ENCODE data around the gene FKBP4. TPM values are rescaled to one million over a fixed set of nuclear protein-coding genes. Genes with fewer than 3 reads are reported as not detected.

FKBP4 gene
- total RNA-seq, 2 donors from 2014 or later, result 139 to 253 TPM

GRCh38 chr12:2752676-2753371 lies 41.9 kb upstream of the FKBP4 start:
- Mint-ChIP-seq H3K9me3 (no peaks in the 10 kb centered on the region), H3K4me3 (no peak overlapping the region), H3K4me1 (peaks cover 13% of the 10 kb centered on the region), H3K27me3 (ENCODE audit: insufficient read depth) (peaks cover 59% of the 10 kb centered on the region), H3K36me3 (ENCODE audit: low read depth) (no peaks in the 10 kb centered on the region), H3K27ac (no peak overlapping the region)
- no peaks in the 10 kb centered on the region for H3K4me1 ChIP-seq (ENCODE audit: control insufficient read depth, insufficient read depth, low read length)
- no peak overlapping the region for H3K9ac ChIP-seq (ENCODE audit: extremely low read depth, low read length, poor library complexity, severe bottlenecking)
- 16 to 28% methylated on average over 24 to 58 of the region's 58 CpGs for WGBS, 2 experiments (ENCODE audit: insufficient coverage in 1 of 2, insufficient read length in 1 of 2)
- peak; percentile 37 for TF ChIP-seq CTCF (conservative IDR thresholded peaks at IDR 0.05)
- no peaks in the 10 kb centered on the region for H3K9me3 ChIP-seq (ENCODE audit: control insufficient read depth, low read length)
- peaks cover 43% of the 10 kb centered on the region for H3K27me3 ChIP-seq (ENCODE audit: control insufficient read depth, insufficient read depth, low read length, poor library complexity, severe bottlenecking)
- no peak overlapping the region for H3K4me3 ChIP-seq (ENCODE audit: low read length)
- no peaks in the 10 kb centered on the region for H3K36me3 ChIP-seq (ENCODE audit: control insufficient read depth, insufficient read depth, low read length)
- H3K27ac ChIP-seq (ENCODE audit: low read depth, low read length), result no peak overlapping the region
- peak; percentile 99 for DNase-seq

- Mint-ChIP-seq H3K9me3 (no peaks in the 10 kb centered on the region), H3K27ac (no peak overlapping the region), H3K36me3 (ENCODE audit: low read depth) (no peaks in the 10 kb centered on the region), H3K27me3 (ENCODE audit: insufficient read depth) (peaks cover 58% of the 10 kb centered on the region), H3K4me1 (peaks cover 13% of the 10 kb centered on the region), H3K4me3 (no peak overlapping the region)
- no peak overlapping the region for H3K27ac ChIP-seq (ENCODE audit: low read depth, low read length)
- peaks cover 43% of the 10 kb centered on the region for H3K27me3 ChIP-seq (ENCODE audit: control insufficient read depth, insufficient read depth, low read length, poor library complexity, severe bottlenecking)
- 48 to 58% methylated on average over 5 to 8 of the region's 8 CpGs for WGBS, 2 experiments (ENCODE audit: insufficient coverage in 1 of 2, insufficient read length in 1 of 2)
- TF ChIP-seq CTCF (conservative IDR thresholded peaks at IDR 0.05), result no peak
- no peak overlapping the region for H3K4me3 ChIP-seq (ENCODE audit: low read length)
- no peaks in the 10 kb centered on the region for H3K9me3 ChIP-seq (ENCODE audit: control insufficient read depth, low read length)
- no peaks in the 10 kb centered on the region for H3K36me3 ChIP-seq (ENCODE audit: control insufficient read depth, insufficient read depth, low read length)
- DNase-seq, result no peak
- no peaks in the 10 kb centered on the region for H3K4me1 ChIP-seq (ENCODE audit: control insufficient read depth, insufficient read depth, low read length)
- no peak overlapping the region for H3K9ac ChIP-seq (ENCODE audit: extremely low read depth, low read length, poor library complexity, severe bottlenecking)
These were observed 41.2 kb upstream of the FKBP4 start for GRCh38 chr12:2753536-2753935.

- Mint-ChIP-seq H3K4me1 (peaks cover 13% of the 10 kb centered on the region), H3K27me3 (ENCODE audit: insufficient read depth) (peaks cover 55% of the 10 kb centered on the region), H3K27ac (no peak overlapping the region), H3K36me3 (ENCODE audit: low read depth) (no peaks in the 10 kb centered on the region), H3K4me3 (no peak overlapping the region), H3K9me3 (no peaks in the 10 kb centered on the region)
- Histone ChIP-seq H3K4me1 (ENCODE audit: control insufficient read depth, insufficient read depth, low read length) (no peaks in the 10 kb centered on the region), H3K4me3 (ENCODE audit: low read length) (no peak overlapping the region), H3K9me3 (ENCODE audit: control insufficient read depth, low read length) (no peaks in the 10 kb centered on the region), H3K27ac (ENCODE audit: low read depth, low read length) (no peak overlapping the region), H3K36me3 (ENCODE audit: control insufficient read depth, insufficient read depth, low read length) (no peaks in the 10 kb centered on the region), H3K27me3 (ENCODE audit: control insufficient read depth, insufficient read depth, low read length, poor library complexity, severe bottlenecking) (peaks cover 43% of the 10 kb centered on the region), H3K9ac (ENCODE audit: extremely low read depth, low read length, poor library complexity, severe bottlenecking) (no peak overlapping the region)
- no peak for DNase-seq
- TF ChIP-seq CTCF (conservative IDR thresholded peaks at IDR 0.05), result no peak
These were observed 40.6 kb upstream of the FKBP4 start for GRCh38 chr12:2754208-2754607.

Data from endodermal cell (in vitro differentiated cells).